Liver (tissue), 3 donors: Measurements from ENCODE around the gene PPM1L.

ENCODE experiments used
- CTCF ChIP-seq: fragments of 150-350 bp; IDR thresholded peaks from 2 replicates; pipeline ENCODE4 v1.5.1; 2017; ENCODE audit warnings: improper control_type of control experiment, low read depth, low read length; ENCODE audit not compliant: missing input control
- EGR1 ChIP-seq, 2 donors: IDR thresholded peaks; 2 replicates each; pipeline ENCODE4 v1.6.1; 2016 to 2018; ENCODE audit warnings: antibody characterized with exemption in 2 of 2, low read depth in 2 of 2
- FOXA1 ChIP-seq: IDR thresholded peaks from 2 replicates; pipeline ENCODE4 v1.6.1; 2016; ENCODE audit warnings: antibody characterized with exemption
- GABPA ChIP-seq, 2 donors: IDR thresholded peaks in 1 of 2; conservative IDR thresholded peaks in 1 of 2; 2 replicates each; pipeline ENCODE4 v1.6.1; 2016; ENCODE audit warnings: antibody characterized with exemption in 2 of 2, mild to moderate bottlenecking in 1 of 2, moderate library complexity in 1 of 2
- JUND ChIP-seq, 2 donors: IDR thresholded peaks; 2 replicates each; pipeline ENCODE4 v1.6.1; 2016; ENCODE audit warnings: antibody characterized with exemption in 2 of 2
- RAD21 ChIP-seq, 2 donors: IDR thresholded peaks; 2 replicates each; pipeline ENCODE4 v1.6.1; 2016; ENCODE audit warnings: antibody characterized with exemption in 2 of 2, mild to moderate bottlenecking in 2 of 2
- REST ChIP-seq: IDR thresholded peaks from 2 replicates; pipeline ENCODE4 v1.6.1; 2016; ENCODE audit warnings: antibody characterized with exemption, mild to moderate bottlenecking
- RXRA ChIP-seq, 2 donors: IDR thresholded peaks; 2 replicates each; pipeline ENCODE4 v1.6.1; 2017 to 2018; ENCODE audit warnings: antibody characterized with exemption in 2 of 2, mild to moderate bottlenecking in 1 of 2
- SP1 ChIP-seq: IDR thresholded peaks from 2 replicates; pipeline ENCODE4 v1.6.1; 2018; ENCODE audit warnings: antibody characterized with exemption, mild to moderate bottlenecking
- TAF1 ChIP-seq: conservative IDR thresholded peaks from 2 replicates; pipeline ENCODE4 v1.6.1; 2016; ENCODE audit warnings: antibody characterized with exemption, mild to moderate bottlenecking
- YY1 ChIP-seq: IDR thresholded peaks from 2 replicates; pipeline ENCODE4 v1.6.1; 2016; ENCODE audit warnings: antibody characterized with exemption, mild to moderate bottlenecking
- TF ChIP-seq, protein P1 (sequence below): IDR thresholded peaks from 2 replicates; pipeline ENCODE4 v1.6.1; 2016; ENCODE audit warnings: antibody characterized with exemption
- TF ChIP-seq, protein P2 (sequence below): IDR thresholded peaks from 2 replicates; pipeline ENCODE4 v1.6.1; 2016; ENCODE audit warnings: antibody characterized with exemption
- donor health status: healthy.
- donor health status: healthy.

DNA sequence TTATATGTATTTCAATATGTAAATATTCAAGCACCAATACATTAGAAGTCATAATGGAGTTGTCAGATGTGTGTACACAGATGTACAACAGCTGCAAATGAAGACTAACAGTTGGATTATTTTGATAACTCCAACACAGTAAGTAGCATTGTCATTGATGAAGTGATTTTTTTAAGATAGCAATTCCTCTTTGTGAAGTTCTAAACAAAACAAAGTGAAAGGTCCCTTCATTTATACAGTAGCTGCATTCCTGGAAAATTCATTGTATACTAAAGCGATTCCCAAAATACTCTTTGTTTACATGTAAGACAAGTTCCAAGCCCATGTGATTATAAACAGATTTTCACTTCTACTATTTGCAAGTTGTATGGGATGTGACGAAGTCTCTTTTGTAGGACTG lies 234.4 kb downstream of the PPM1L start:
- no peak for TF ChIP-seq CTCF
- TF ChIP-seq YY1, result no peak
- TF ChIP-seq JUND (IDR thresholded peaks at IDR 0.05), result no peak
- TF ChIP-seq TAF1, result no peak
- TF ChIP-seq REST, result no peak
- TF ChIP-seq, protein P1, sequence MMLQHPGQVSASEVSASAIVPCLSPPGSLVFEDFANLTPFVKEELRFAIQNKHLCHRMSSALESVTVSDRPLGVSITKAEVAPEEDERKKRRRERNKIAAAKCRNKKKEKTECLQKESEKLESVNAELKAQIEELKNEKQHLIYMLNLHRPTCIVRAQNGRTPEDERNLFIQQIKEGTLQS, result no peak
- no peak for TF ChIP-seq GABPA (IDR thresholded peaks at IDR 0.05 in 1 of 2, conservative IDR thresholded peaks at IDR 0.05 in 1 of 2)
- TF ChIP-seq RAD21 (IDR thresholded peaks at IDR 0.05), result no peak
- TF ChIP-seq RXRA (IDR thresholded peaks at IDR 0.05), result no peak
- no peak for TF ChIP-seq EGR1 (IDR thresholded peaks at IDR 0.05; ENCODE audit: low read depth in 2 of 2)
- TF ChIP-seq, protein P2, sequence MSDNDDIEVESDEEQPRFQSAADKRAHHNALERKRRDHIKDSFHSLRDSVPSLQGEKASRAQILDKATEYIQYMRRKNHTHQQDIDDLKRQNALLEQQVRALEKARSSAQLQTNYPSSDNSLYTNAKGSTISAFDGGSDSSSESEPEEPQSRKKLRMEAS, result no peak
- no peak for TF ChIP-seq SP1
- TF ChIP-seq FOXA1, result no peak
